ENCODE measurements around the gene LITAF.

The LITAF gene

GRCh38 chr16:11550791-11551498 lies 35.8 kb downstream of the LITAF start:
- no peak for DNase-seq

DNA sequence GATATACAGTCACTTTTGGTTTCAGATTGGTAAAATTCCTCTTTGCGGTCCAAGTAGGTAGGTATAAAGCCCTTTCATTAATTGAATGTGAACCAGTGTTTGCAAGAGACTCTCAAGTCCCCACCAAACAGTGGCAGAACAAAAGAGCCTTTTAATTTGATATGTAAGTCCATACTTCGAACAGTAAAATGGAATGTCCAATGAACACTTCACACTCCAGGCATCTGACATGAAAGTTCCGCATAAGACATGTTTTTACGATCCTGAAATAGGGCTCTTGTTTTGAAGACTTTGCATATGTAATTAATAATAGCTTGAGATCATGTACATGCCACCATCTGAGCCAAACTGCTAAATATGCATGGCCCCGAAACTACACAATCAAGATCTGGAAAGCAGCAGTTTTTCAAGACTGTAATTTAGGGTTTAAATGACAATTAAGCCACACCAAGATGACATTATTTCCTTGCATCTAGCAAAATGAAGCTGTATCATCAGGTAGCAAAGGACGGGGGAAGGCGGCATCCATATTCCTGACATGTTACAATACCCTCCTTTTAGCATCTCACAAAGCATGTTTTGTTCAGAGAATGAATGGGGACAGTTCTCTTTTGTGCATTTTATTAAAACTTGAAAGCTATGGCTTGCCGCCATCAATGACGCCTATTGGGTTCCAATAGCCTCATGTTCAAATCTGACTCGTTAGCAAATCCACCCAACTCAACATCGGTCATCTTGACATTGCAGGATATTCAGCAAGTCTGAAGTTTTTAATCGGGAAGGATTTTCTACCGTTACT lies 39.4 kb downstream of the LITAF start:
- DNase-seq = no peak

- no peak for DNase-seq
Observed at GRCh38 chr16:11546608-11547061, 40.1 kb downstream of the LITAF start.

GRCh38 chr16:11543661-11544393 lies 42.9 kb downstream of the LITAF start:
- DNase-seq = no peak

GRCh38 chr16:11542069-11542744 lies 44.5 kb downstream of the LITAF start:
- DNase-seq = no peak

- no peak for DNase-seq
Observed at GRCh38 chr16:11539641-11540050, 47.1 kb downstream of the LITAF start.

- no peak for DNase-seq
Observed at GRCh38 chr16:11538880-11539279, 47.8 kb downstream of the LITAF start.

GRCh38 chr16:11536104-11536866 lies 50.4 kb downstream of the LITAF start:
- no peak for DNase-seq

GRCh38 chr16:11535494-11535893 lies 51.2 kb downstream of the LITAF start:
- no peak for DNase-seq

DNA sequence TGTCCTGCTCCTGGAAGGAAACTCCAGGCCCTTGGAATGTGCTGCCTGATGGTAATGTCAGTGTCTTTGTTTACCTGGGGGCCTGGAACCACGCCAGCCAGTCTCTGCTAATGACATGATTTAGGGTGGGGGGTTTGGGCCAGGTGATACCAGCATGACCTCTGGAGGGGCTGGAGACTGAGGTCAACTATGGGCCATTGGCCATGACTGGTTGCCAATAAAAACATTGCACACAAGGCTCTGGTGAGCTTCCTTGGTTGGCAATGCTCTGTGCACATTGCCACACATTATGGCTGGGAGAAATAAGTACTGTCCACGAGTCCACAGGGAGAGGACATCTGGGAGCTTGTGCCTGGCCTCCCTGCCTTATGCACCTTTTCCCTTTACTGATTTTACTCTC lies 52.5 kb downstream of the LITAF start:
- DNase-seq = no peak

GRCh38 chr16:11533588-11533987 lies 53.1 kb downstream of the LITAF start:
- no peak for DNase-seq

DNA sequence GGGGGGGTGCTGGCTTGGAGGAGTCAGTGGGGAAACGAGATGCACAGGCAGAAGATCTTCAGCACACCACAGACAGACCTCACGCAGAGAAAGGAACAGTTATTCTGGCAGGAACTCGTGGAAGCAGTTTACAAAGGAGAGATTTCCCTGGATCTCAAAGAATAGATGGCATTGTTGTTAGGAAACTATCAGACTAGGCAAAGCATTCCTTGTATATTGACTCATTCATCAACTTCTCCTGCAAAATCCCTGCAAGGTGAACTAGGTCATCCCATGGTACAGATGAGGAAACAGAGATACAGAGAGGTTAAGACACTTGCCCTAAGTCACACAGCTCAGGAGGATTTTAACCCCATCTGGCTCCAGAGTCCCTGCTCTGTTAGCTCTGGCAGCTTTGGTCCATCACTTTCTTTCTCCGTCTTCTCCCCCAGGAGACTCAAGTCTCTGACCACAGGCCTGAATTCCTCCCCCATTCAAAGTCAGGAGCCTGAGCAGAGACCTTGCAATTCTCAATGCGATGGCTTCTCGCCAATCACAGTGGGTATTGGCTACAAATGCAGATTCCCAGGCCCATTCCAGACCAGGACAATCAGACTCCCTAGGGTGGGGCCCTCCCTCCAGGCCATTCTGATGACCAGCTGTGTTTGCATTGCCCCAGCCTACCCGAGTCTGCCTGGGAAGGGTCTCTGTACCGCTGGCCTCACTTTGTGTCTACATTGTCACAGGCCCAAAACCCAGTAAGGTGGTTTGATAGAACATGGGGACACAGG lies 56.4 kb downstream of the LITAF start:
- no peak for DNase-seq

DNA sequence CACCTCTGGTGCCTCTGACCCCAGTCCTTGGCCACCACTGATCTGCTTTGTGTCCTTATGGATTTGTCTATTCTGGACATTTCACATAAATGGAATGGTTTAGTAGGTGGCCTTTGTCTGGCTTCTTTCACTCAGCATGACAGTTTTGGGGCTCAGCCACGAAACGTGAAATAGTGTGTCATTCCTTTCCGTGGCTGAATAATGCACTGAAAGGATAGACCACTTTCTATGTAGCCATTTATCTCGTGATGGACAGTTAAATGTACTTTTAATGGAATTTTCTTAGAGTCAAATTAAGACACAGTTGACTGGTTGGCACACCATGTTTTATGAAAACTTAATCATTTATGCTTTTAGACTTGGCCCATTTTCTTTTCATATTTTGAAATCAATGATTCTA lies 57.4 kb downstream of the LITAF start:
- no peak for DNase-seq

DNA sequence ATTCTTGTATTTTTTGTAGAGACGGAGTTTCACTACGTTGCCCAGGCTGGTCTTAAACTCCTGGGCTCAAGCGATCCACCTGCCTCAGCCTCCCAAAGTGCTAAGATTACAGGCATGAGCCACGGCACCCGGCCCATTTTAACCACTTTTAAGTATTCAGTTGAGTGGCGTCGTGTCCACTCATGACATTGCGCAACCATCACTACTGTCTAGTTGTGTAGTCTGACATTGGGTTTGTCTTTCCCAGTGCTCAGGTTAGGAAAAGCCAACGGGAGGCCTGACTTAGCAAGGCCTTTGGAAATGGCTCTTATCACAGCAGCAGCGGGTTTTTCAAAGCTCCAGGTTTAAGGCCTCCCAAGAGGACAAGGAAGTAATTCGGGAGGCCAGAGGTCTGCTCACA lies 58.7 kb downstream of the LITAF start:
- no peak for DNase-seq

GRCh38 chr16:11526655-11527350 lies 59.9 kb downstream of the LITAF start:
- no peak for DNase-seq

GRCh38 chr16:11524098-11524760 lies 62.5 kb downstream of the LITAF start:
- DNase-seq = no peak

- DNase-seq = no peak
Observed at GRCh38 chr16:11521055-11521454, 65.7 kb downstream of the LITAF start.

DNA sequence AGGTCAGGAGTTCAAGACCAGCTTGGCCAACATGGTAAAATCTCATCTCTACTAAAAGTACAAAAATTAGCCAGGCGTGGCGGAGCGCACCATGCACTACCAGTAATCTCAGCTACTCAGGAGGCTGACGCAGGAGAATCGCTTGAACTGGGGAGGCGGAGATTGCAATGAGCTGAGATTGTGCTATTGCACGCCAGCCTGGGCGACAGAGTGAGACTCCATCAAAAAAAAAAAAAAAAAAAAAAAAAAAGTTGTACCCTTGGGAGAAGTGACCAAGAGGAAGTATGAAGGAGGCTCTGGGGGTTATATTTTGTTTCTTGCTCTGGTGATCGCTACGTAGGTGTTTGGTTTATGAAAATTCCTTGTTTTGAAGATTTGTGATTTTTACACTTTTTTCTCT lies 66.3 kb downstream of the LITAF start:
- no peak for DNase-seq

GRCh38 chr16:11517961-11518360 lies 68.8 kb downstream of the LITAF start:
- no peak for DNase-seq

Measured in stimulated activated CD4-positive, alpha-beta T cell treated with anti-CD3 and anti-CD28 coated beads, Interleukin-4, amount 100 ng/mL, for 24 hours (primary cell).